ENCODE measurements around the gene UBE2H.

UBE2H gene

GRCh38 chr7:129949292-129950133 is 3.2 kb downstream of the UBE2H start:
- Histone ChIP-seq H3K36me3 (ENCODE audit: insufficient read depth, low read length) (no peaks in the 10 kb centered on the region), H3K9ac (ENCODE audit: low read depth, low read length) (peak overlapping the region; percentile 90), H3K9me3 (replicated peaks; ENCODE audit: low read length) (no peaks in the 10 kb centered on the region), H3K4me2 (ENCODE audit: low read length) (peak overlapping the region; percentile 93), H3K27me3 (ENCODE audit: control insufficient read depth, insufficient read depth, low read length) (no peaks in the 10 kb centered on the region), H3K4me1 (ENCODE audit: control insufficient read depth, insufficient read depth, low read length) (peaks cover 35% of the 10 kb centered on the region), H3K4me3 (ENCODE audit: low read length) (peak overlapping the region; percentile 96)

GRCh38 chr7:129948877-129949291 is 3.9 kb downstream of the UBE2H start:
- H3K4me1 ChIP-seq (ENCODE audit: control insufficient read depth, insufficient read depth, low read length), result peaks cover 35% of the 10 kb centered on the region
- peak overlapping the region; percentile 90 for H3K9ac ChIP-seq (ENCODE audit: low read depth, low read length)
- peak overlapping the region; percentile 96 for H3K4me3 ChIP-seq (ENCODE audit: low read length)

GRCh38 chr7:129948338-129948737 is 4.4 kb downstream of the UBE2H start:
- peak overlapping the region; percentile 96 for H3K4me3 ChIP-seq (ENCODE audit: low read length)
- no peaks in the 10 kb centered on the region for H3K9me3 ChIP-seq (replicated peaks; ENCODE audit: low read length)
- no peak overlapping the region for H3K9ac ChIP-seq (ENCODE audit: low read depth, low read length)
- H3K4me1 ChIP-seq (ENCODE audit: control insufficient read depth, insufficient read depth, low read length), result peaks cover 35% of the 10 kb centered on the region
- no peaks in the 10 kb centered on the region for H3K27me3 ChIP-seq (ENCODE audit: control insufficient read depth, insufficient read depth, low read length)
- H3K36me3 ChIP-seq (ENCODE audit: insufficient read depth, low read length), result no peaks in the 10 kb centered on the region
- peak overlapping the region; percentile 93 for H3K4me2 ChIP-seq (ENCODE audit: low read length)

More at GRCh38 chr7:129948877-129949291, 3.9 kb downstream of the UBE2H start:
- H3K4me2 ChIP-seq (ENCODE audit: low read length), result peak overlapping the region; percentile 93
- H3K36me3 ChIP-seq (ENCODE audit: insufficient read depth, low read length), result no peaks in the 10 kb centered on the region
- H3K9me3 ChIP-seq (replicated peaks; ENCODE audit: low read length), result no peaks in the 10 kb centered on the region
- H3K27me3 ChIP-seq (ENCODE audit: control insufficient read depth, insufficient read depth, low read length), result no peaks in the 10 kb centered on the region

- H3K9ac ChIP-seq (ENCODE audit: low read depth, low read length), result no peak overlapping the region
- peak overlapping the region; percentile 37 for H3K4me2 ChIP-seq (ENCODE audit: low read length)
- no peaks in the 10 kb centered on the region for H3K9me3 ChIP-seq (replicated peaks; ENCODE audit: low read length)
- H3K36me3 ChIP-seq (ENCODE audit: insufficient read depth, low read length), result no peaks in the 10 kb centered on the region
- no peak overlapping the region for H3K4me3 ChIP-seq (ENCODE audit: low read length)
- H3K4me1 ChIP-seq (ENCODE audit: control insufficient read depth, insufficient read depth, low read length), result peaks cover 32% of the 10 kb centered on the region
- no peaks in the 10 kb centered on the region for H3K27me3 ChIP-seq (ENCODE audit: control insufficient read depth, insufficient read depth, low read length)
Observed at GRCh38 chr7:129947701-129948100, 5.1 kb downstream of the UBE2H start.

GRCh38 chr7:129947049-129947448 is 5.7 kb downstream of the UBE2H start:
- H3K9ac ChIP-seq (ENCODE audit: low read depth, low read length), result no peak overlapping the region
- peak overlapping the region; percentile 37 for H3K4me2 ChIP-seq (ENCODE audit: low read length)
- no peaks in the 10 kb centered on the region for H3K9me3 ChIP-seq (replicated peaks; ENCODE audit: low read length)
- H3K36me3 ChIP-seq (ENCODE audit: insufficient read depth, low read length), result no peaks in the 10 kb centered on the region
- no peaks in the 10 kb centered on the region for H3K27me3 ChIP-seq (ENCODE audit: control insufficient read depth, insufficient read depth, low read length)
- peaks cover 32% of the 10 kb centered on the region for H3K4me1 ChIP-seq (ENCODE audit: control insufficient read depth, insufficient read depth, low read length)
- no peak overlapping the region for H3K4me3 ChIP-seq (ENCODE audit: low read length)

GRCh38 chr7:129946282-129946681 is 6.5 kb downstream of the UBE2H start:
- Histone ChIP-seq H3K4me3 (ENCODE audit: low read length) (no peak overlapping the region), H3K36me3 (ENCODE audit: insufficient read depth, low read length) (no peaks in the 10 kb centered on the region), H3K9ac (ENCODE audit: low read depth, low read length) (no peak overlapping the region), H3K4me2 (ENCODE audit: low read length) (no peak overlapping the region), H3K4me1 (ENCODE audit: control insufficient read depth, insufficient read depth, low read length) (peaks cover 32% of the 10 kb centered on the region), H3K9me3 (replicated peaks; ENCODE audit: low read length) (no peaks in the 10 kb centered on the region), H3K27me3 (ENCODE audit: control insufficient read depth, insufficient read depth, low read length) (no peaks in the 10 kb centered on the region)

GRCh38 chr7:129943352-129943751 is 9.4 kb downstream of the UBE2H start:
- Histone ChIP-seq H3K36me3 (ENCODE audit: insufficient read depth, low read length) (peaks cover 5% of the 10 kb centered on the region), H3K4me1 (ENCODE audit: control insufficient read depth, insufficient read depth, low read length) (peaks cover 17% of the 10 kb centered on the region), H3K9me3 (replicated peaks; ENCODE audit: low read length) (no peaks in the 10 kb centered on the region), H3K9ac (ENCODE audit: low read depth, low read length) (no peak overlapping the region), H3K4me2 (ENCODE audit: low read length) (no peak overlapping the region), H3K4me3 (ENCODE audit: low read length) (no peak overlapping the region), H3K27me3 (ENCODE audit: control insufficient read depth, insufficient read depth, low read length) (no peaks in the 10 kb centered on the region)

- peaks cover 5% of the 10 kb centered on the region for H3K36me3 ChIP-seq (ENCODE audit: insufficient read depth, low read length)
- no peaks in the 10 kb centered on the region for H3K9me3 ChIP-seq (replicated peaks; ENCODE audit: low read length)
- no peaks in the 10 kb centered on the region for H3K27me3 ChIP-seq (ENCODE audit: control insufficient read depth, insufficient read depth, low read length)
- no peak overlapping the region for H3K4me3 ChIP-seq (ENCODE audit: low read length)
- H3K4me2 ChIP-seq (ENCODE audit: low read length), result no peak overlapping the region
- no peak overlapping the region for H3K9ac ChIP-seq (ENCODE audit: low read depth, low read length)
- no peaks in the 10 kb centered on the region for H3K4me1 ChIP-seq (ENCODE audit: control insufficient read depth, insufficient read depth, low read length)
Observed at GRCh38 chr7:129940329-129940728, 12.4 kb downstream of the UBE2H start.

GRCh38 chr7:129939881-129940280 is 12.9 kb downstream of the UBE2H start:
- Histone ChIP-seq H3K36me3 (ENCODE audit: insufficient read depth, low read length) (peaks cover 5% of the 10 kb centered on the region), H3K27me3 (ENCODE audit: control insufficient read depth, insufficient read depth, low read length) (no peaks in the 10 kb centered on the region), H3K9ac (ENCODE audit: low read depth, low read length) (no peak overlapping the region)

GRCh38 chr7:129933627-129934026 is 19.1 kb downstream of the UBE2H start:
- Histone ChIP-seq H3K9me3 (replicated peaks; ENCODE audit: low read length) (no peaks in the 10 kb centered on the region), H3K36me3 (ENCODE audit: insufficient read depth, low read length) (peaks cover 9% of the 10 kb centered on the region), H3K4me2 (ENCODE audit: low read length) (no peak overlapping the region), H3K4me3 (ENCODE audit: low read length) (no peak overlapping the region), H3K27me3 (ENCODE audit: control insufficient read depth, insufficient read depth, low read length) (no peaks in the 10 kb centered on the region), H3K9ac (ENCODE audit: low read depth, low read length) (no peak overlapping the region), H3K4me1 (ENCODE audit: control insufficient read depth, insufficient read depth, low read length) (no peaks in the 10 kb centered on the region)

More at GRCh38 chr7:129939881-129940280, 12.9 kb downstream of the UBE2H start:
- H3K4me2 ChIP-seq (ENCODE audit: low read length), result no peak overlapping the region
- H3K9me3 ChIP-seq (replicated peaks; ENCODE audit: low read length), result no peaks in the 10 kb centered on the region
- H3K4me3 ChIP-seq (ENCODE audit: low read length), result no peak overlapping the region
- no peaks in the 10 kb centered on the region for H3K4me1 ChIP-seq (ENCODE audit: control insufficient read depth, insufficient read depth, low read length)

- Histone ChIP-seq H3K4me2 (ENCODE audit: low read length) (no peak overlapping the region), H3K27me3 (ENCODE audit: control insufficient read depth, insufficient read depth, low read length) (no peaks in the 10 kb centered on the region), H3K4me1 (ENCODE audit: control insufficient read depth, insufficient read depth, low read length) (peaks cover 25% of the 10 kb centered on the region), H3K9ac (ENCODE audit: low read depth, low read length) (no peak overlapping the region), H3K4me3 (ENCODE audit: low read length) (no peak overlapping the region), H3K9me3 (replicated peaks; ENCODE audit: low read length) (no peaks in the 10 kb centered on the region), H3K36me3 (ENCODE audit: insufficient read depth, low read length) (peaks cover 3% of the 10 kb centered on the region)
Observed at GRCh38 chr7:129926618-129927017, 26.1 kb downstream of the UBE2H start.

Data from skeletal muscle satellite cell (primary cell).